Measurements from ENCODE around the gene CD163L1. TPM values are rescaled to one million over a fixed set of nuclear protein-coding genes. Genes with fewer than 3 reads are reported as not detected.

CD163L1 gene
- total RNA-seq, 2 donors from 2014 or later, result 0.42 to 0.99 TPM

DNA sequence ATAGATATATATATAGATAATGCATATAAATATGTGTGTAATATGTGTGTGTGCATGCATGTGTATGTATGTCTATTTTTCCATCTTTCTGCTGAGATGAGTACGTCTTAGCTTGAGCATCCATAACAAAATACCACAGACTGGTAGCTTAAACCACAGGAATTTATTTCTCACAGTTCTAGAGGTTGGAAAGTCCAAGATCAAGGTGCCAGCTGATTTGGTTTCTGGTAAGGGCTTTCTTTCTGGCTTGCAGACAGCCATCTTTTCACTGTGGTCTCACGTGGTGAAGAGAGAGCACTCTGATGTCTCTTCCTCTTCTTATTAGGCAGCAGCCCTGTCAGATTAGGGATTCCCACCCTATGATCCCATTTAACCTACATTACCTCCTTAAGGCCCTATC is 92.8 kb downstream of the CD163L1 start:
- peaks cover 9% of the 10 kb centered on the region for H3K9me3 Mint-ChIP-seq
- H3K27me3 Mint-ChIP-seq (ENCODE audit: insufficient read depth), result no peaks in the 10 kb centered on the region
- TF ChIP-seq, protein P1, sequence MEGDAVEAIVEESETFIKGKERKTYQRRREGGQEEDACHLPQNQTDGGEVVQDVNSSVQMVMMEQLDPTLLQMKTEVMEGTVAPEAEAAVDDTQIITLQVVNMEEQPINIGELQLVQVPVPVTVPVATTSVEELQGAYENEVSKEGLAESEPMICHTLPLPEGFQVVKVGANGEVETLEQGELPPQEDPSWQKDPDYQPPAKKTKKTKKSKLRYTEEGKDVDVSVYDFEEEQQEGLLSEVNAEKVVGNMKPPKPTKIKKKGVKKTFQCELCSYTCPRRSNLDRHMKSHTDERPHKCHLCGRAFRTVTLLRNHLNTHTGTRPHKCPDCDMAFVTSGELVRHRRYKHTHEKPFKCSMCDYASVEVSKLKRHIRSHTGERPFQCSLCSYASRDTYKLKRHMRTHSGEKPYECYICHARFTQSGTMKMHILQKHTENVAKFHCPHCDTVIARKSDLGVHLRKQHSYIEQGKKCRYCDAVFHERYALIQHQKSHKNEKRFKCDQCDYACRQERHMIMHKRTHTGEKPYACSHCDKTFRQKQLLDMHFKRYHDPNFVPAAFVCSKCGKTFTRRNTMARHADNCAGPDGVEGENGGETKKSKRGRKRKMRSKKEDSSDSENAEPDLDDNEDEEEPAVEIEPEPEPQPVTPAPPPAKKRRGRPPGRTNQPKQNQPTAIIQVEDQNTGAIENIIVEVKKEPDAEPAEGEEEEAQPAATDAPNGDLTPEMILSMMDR (conservative IDR thresholded peaks at IDR 0.05), result no peak
- H3K4me1 Mint-ChIP-seq, result peaks cover 5% of the 10 kb centered on the region
- Histone ChIP-seq H3K27me3 (ENCODE audit: control insufficient read depth, insufficient read depth, low read length, poor library complexity, severe bottlenecking) (no peaks in the 10 kb centered on the region), H3K9ac (ENCODE audit: extremely low read depth, low read length, poor library complexity, severe bottlenecking) (no peak overlapping the region), H3K9me3 (ENCODE audit: control insufficient read depth, low read length) (peaks cover 7% of the 10 kb centered on the region), H3K4me3 (ENCODE audit: low read length) (no peak overlapping the region), H3K27ac (ENCODE audit: low read depth, low read length) (no peak overlapping the region), H3K4me1 (ENCODE audit: control insufficient read depth, insufficient read depth, low read length) (no peaks in the 10 kb centered on the region), H3K36me3 (ENCODE audit: control insufficient read depth, insufficient read depth, low read length) (no peaks in the 10 kb centered on the region)
- no peak overlapping the region for H3K4me3 Mint-ChIP-seq
- H3K36me3 Mint-ChIP-seq (ENCODE audit: low read depth), result no peaks in the 10 kb centered on the region
- no peak for DNase-seq
- no peak overlapping the region for H3K27ac Mint-ChIP-seq
- 82 to 86% methylated on average over 1 to 2 of the region's 2 CpGs for WGBS, 2 experiments (ENCODE audit: insufficient coverage in 1 of 2, insufficient read length in 1 of 2)

DNA sequence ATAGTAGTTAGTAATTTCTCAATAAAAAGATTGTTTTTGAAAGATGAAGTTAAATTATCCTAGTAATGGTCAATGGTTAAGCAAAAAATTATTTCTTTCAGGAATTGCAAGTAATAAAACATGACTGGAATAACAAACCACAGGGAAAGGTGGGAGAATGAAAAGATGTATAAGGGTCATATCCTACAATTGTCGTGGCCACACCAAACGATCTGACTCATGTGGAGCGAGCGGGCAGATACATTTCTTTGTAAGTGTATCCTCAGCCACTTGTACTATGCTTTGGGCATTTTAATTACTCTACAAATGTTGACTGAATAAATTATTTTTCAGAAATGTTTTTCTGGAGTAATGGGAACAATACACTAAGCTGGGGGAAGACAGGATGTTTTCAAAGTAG is 94.5 kb downstream of the CD163L1 start:
- Histone ChIP-seq H3K27ac (ENCODE audit: low read depth, low read length) (no peak overlapping the region), H3K4me3 (ENCODE audit: low read length) (no peak overlapping the region), H3K9ac (ENCODE audit: extremely low read depth, low read length, poor library complexity, severe bottlenecking) (no peak overlapping the region), H3K36me3 (ENCODE audit: control insufficient read depth, insufficient read depth, low read length) (no peaks in the 10 kb centered on the region), H3K27me3 (ENCODE audit: control insufficient read depth, insufficient read depth, low read length, poor library complexity, severe bottlenecking) (no peaks in the 10 kb centered on the region), H3K4me1 (ENCODE audit: control insufficient read depth, insufficient read depth, low read length) (no peaks in the 10 kb centered on the region), H3K9me3 (ENCODE audit: control insufficient read depth, low read length) (peaks cover 20% of the 10 kb centered on the region)
- Mint-ChIP-seq H3K4me3 (no peak overlapping the region), H3K36me3 (ENCODE audit: low read depth) (peaks cover 4% of the 10 kb centered on the region), H3K27ac (no peak overlapping the region), H3K4me1 (peaks cover 5% of the 10 kb centered on the region), H3K9me3 (peaks cover 24% of the 10 kb centered on the region), H3K27me3 (ENCODE audit: insufficient read depth) (no peaks in the 10 kb centered on the region)
- DNase-seq, result no peak
- WGBS, 2 experiments (ENCODE audit: insufficient coverage in 1 of 2, insufficient read length in 1 of 2), result 72 to 89% methylated on average over 2 to 4 of the region's 4 CpGs
- TF ChIP-seq, protein P1 (conservative IDR thresholded peaks at IDR 0.05), result no peak

DNA sequence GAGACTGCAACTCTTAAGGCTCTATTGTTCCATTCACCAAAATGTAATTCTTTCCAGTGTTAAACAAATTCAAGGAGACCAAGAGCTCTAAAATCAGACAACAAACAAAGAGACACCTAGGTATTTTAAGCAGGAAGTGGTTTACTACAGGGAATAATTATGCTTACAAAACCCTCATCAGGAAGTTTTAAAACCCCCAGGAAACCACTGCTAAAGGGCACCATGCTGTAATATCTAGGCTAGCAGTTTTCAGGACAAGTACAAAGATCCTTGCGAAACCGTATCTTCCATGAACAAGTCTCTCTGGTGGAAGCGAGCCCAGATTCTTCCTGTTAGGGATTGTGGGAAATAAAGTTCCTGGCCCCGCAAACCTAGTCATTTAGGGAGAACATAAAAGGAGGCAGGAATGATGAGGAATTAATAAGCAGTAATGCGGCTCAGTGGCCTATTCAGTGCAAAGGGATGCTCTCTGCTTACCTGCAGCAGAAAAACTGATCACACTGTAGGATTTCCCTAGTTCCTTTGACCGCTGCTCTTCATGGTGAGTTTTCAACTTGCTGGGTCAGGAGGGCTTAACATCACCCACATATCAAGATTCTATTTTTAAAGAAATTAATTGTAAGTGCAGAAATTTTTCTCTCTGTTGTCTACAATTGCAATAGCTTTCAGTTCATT is 97.3 kb downstream of the CD163L1 start:
- no peak overlapping the region for H3K27ac Mint-ChIP-seq
- no peaks in the 10 kb centered on the region for H3K4me1 Mint-ChIP-seq
- no peak for DNase-seq
- H3K9me3 Mint-ChIP-seq, result peaks cover 52% of the 10 kb centered on the region
- H3K4me3 Mint-ChIP-seq, result no peak overlapping the region
- Histone ChIP-seq H3K27me3 (ENCODE audit: control insufficient read depth, insufficient read depth, low read length, poor library complexity, severe bottlenecking) (no peaks in the 10 kb centered on the region), H3K9me3 (ENCODE audit: control insufficient read depth, low read length) (peaks cover 43% of the 10 kb centered on the region), H3K36me3 (ENCODE audit: control insufficient read depth, insufficient read depth, low read length) (no peaks in the 10 kb centered on the region), H3K9ac (ENCODE audit: extremely low read depth, low read length, poor library complexity, severe bottlenecking) (no peak overlapping the region), H3K27ac (ENCODE audit: low read depth, low read length) (no peak overlapping the region), H3K4me3 (ENCODE audit: low read length) (no peak overlapping the region), H3K4me1 (ENCODE audit: control insufficient read depth, insufficient read depth, low read length) (no peaks in the 10 kb centered on the region)
- WGBS, 2 experiments (ENCODE audit: insufficient coverage in 1 of 2, insufficient read length in 1 of 2), result 94 to 97% methylated on average over 4 to 6 of the region's 6 CpGs
- no peaks in the 10 kb centered on the region for H3K27me3 Mint-ChIP-seq (ENCODE audit: insufficient read depth)
- peaks cover 15% of the 10 kb centered on the region for H3K36me3 Mint-ChIP-seq (ENCODE audit: low read depth)
- TF ChIP-seq, protein P1 (conservative IDR thresholded peaks at IDR 0.05), result no peak

Measured in endodermal cell (in vitro differentiated cells).